ENCODE measurements around the gene HSP90AA1.

- no peak for TF ChIP-seq POLR2AphosphoS5 (IDR thresholded peaks at IDR 0.05)
- TF ChIP-seq POLR2A (IDR thresholded peaks at IDR 0.05): no peak
- TF ChIP-seq CTCF (IDR thresholded peaks at IDR 0.05 in 8 of 11, conservative IDR thresholded peaks at IDR 0.05 in 3 of 11): no peak
Measured at GRCh38 chr14:102121567-102121966, 34.7 kb upstream of the HSP90AA1 start.

Data from spleen (tissue), 7 donors.